Astrocyte (in vitro differentiated cells and primary cell): Measurements from ENCODE around the gene DNAL1. TPM values are rescaled to one million over a fixed set of nuclear protein-coding genes. Genes with fewer than 3 reads are reported as not detected.

ENCODE experiments used
- DNase-seq: peaks from one replicate; pipeline ENCODE4 v3.0.0-alpha.2; 2010; ENCODE audit warnings: low read depth
- FAIRE-seq: peaks from 2 replicates; lab custom pipeline; 2011; peaks lifted over from hg19 to GRCh38; lab: Jason Lieb, UNC
- H2AFZ ChIP-seq: 2 replicates; pipeline ENCODE4 v1.6.0; 2012; ENCODE audit warnings: low read depth, low read length, inconsistent platforms
- H3K27ac ChIP-seq: 2 replicates; pipeline ENCODE4 v1.5.1; 2011; ENCODE audit warnings: low read depth, low read length, inconsistent platforms
- H3K27me3 ChIP-seq: 2 replicates; pipeline ENCODE4 v1.6.0; 2011; ENCODE audit warnings: low read length, inconsistent platforms; ENCODE audit not compliant: insufficient read depth
- H3K36me3 ChIP-seq: 2 replicates; pipeline ENCODE4 v1.5.1; 2011; ENCODE audit warnings: low read length, inconsistent platforms; ENCODE audit not compliant: insufficient read depth
- H3K4me1 ChIP-seq: 2 replicates; pipeline ENCODE4 v1.5.1; 2011; ENCODE audit warnings: low read length, inconsistent platforms; ENCODE audit not compliant: insufficient read depth
- H3K4me2 ChIP-seq: 2 replicates; pipeline ENCODE4 v1.6.0; 2012; ENCODE audit warnings: low read length, inconsistent platforms
- H3K4me3 ChIP-seq: 2 replicates; pipeline ENCODE4 v1.5.1; 2011; ENCODE audit warnings: low read depth, mild to moderate bottlenecking, low read length, inconsistent platforms; ENCODE audit not compliant: insufficient read depth
- H3K79me2 ChIP-seq: 2 replicates; pipeline ENCODE4 v1.6.0; 2012; ENCODE audit warnings: mild to moderate bottlenecking, low read length, inconsistent platforms; ENCODE audit not compliant: insufficient read depth
- H3K9ac ChIP-seq: 2 replicates; pipeline ENCODE4 v1.6.0; 2012; ENCODE audit warnings: mild to moderate bottlenecking, low read length, inconsistent platforms
- H3K9me3 ChIP-seq: 2 replicates; pipeline ENCODE4 v1.5.1; 2012; ENCODE audit warnings: low read depth, mild to moderate bottlenecking, low read length, inconsistent platforms; ENCODE audit not compliant: insufficient read depth
- H4K20me1 ChIP-seq: 2 replicates; pipeline ENCODE4 v1.6.0; 2012; ENCODE audit warnings: low read length, inconsistent platforms; ENCODE audit not compliant: insufficient read depth
- H3K27ac Mint-ChIP-seq: one replicate; pipeline ENCODE4 v1.8.0; 2021; ENCODE audit warnings: mild to moderate bottlenecking, mixed read lengths; ENCODE audit not compliant: unreplicated experiment
- H3K27me3 Mint-ChIP-seq: one replicate; pipeline ENCODE4 v1.8.0; 2021; ENCODE audit warnings: low read depth, mixed read lengths; ENCODE audit not compliant: unreplicated experiment
- H3K36me3 Mint-ChIP-seq: one replicate; pipeline ENCODE4 v1.8.0; 2021; ENCODE audit warnings: low read depth, mixed read lengths; ENCODE audit not compliant: unreplicated experiment
- H3K4me1 Mint-ChIP-seq: one replicate; pipeline ENCODE4 v1.8.0; 2021; ENCODE audit warnings: low read depth, mixed read lengths; ENCODE audit not compliant: unreplicated experiment
- H3K4me3 Mint-ChIP-seq: one replicate; pipeline ENCODE4 v1.8.0; 2021; ENCODE audit warnings: mild to moderate bottlenecking, moderate library complexity, mixed read lengths; ENCODE audit not compliant: unreplicated experiment
- H3K9me3 Mint-ChIP-seq: one replicate; pipeline ENCODE4 v1.8.0; 2021; ENCODE audit warnings: mild to moderate bottlenecking, mixed read lengths; ENCODE audit not compliant: unreplicated experiment
- CTCF ChIP-seq: IDR thresholded peaks from 2 replicates; pipeline ENCODE4 v1.5.1; 2011; ENCODE audit warnings: low read depth, mild to moderate bottlenecking, inconsistent platforms, low read length, moderate library complexity; ENCODE audit not compliant: insufficient read depth
- EZH2 ChIP-seq: IDR thresholded peaks from 2 replicates; pipeline ENCODE4 v1.6.1; 2012; ENCODE audit warnings: mild to moderate bottlenecking, low read length, inconsistent platforms; ENCODE audit not compliant: insufficient read depth
- total RNA-seq: library from RNA; stranded (reverse); gene quantifications from 2 replicates; pipeline ENCODE4 v1.2.1, GENCODE V29; 2021

DNAL1 gene
- total RNA-seq, 1 donor from 2014 or later: 24.9 TPM

GRCh38 chr14:73620268-73620667 is 24.5 kb upstream of the DNAL1 start:
- H3K4me1 ChIP-seq: no peaks in the 10 kb centered on the region
- FAIRE-seq (no peak), DNase-seq (no peak)
- H3K27ac ChIP-seq: no peak overlapping the region
- H4K20me1 ChIP-seq: no peaks in the 10 kb centered on the region
- H3K4me3 ChIP-seq: no peak overlapping the region
- H3K4me2 ChIP-seq: no peak overlapping the region
- no peak overlapping the region for H3K4me3 Mint-ChIP-seq
- peaks cover 2% of the 10 kb centered on the region for H3K36me3 Mint-ChIP-seq
- peaks cover 4% of the 10 kb centered on the region for H3K27me3 Mint-ChIP-seq
- H3K9me3 Mint-ChIP-seq: no peaks in the 10 kb centered on the region
- no peaks in the 10 kb centered on the region for H3K27me3 ChIP-seq
- H3K79me2 ChIP-seq: no peaks in the 10 kb centered on the region
- H2AFZ ChIP-seq: no peak overlapping the region
- no peak overlapping the region for H3K9ac ChIP-seq
- no peak overlapping the region for H3K27ac Mint-ChIP-seq
- no peaks in the 10 kb centered on the region for H3K36me3 ChIP-seq
- no peaks in the 10 kb centered on the region for H3K9me3 ChIP-seq
- TF ChIP-seq CTCF (no peak), EZH2 (no peak)
- H3K4me1 Mint-ChIP-seq: no peaks in the 10 kb centered on the region

GRCh38 chr14:73623504-73624054 is 21.2 kb upstream of the DNAL1 start:
- H3K4me2 ChIP-seq: no peak overlapping the region
- H3K79me2 ChIP-seq: no peaks in the 10 kb centered on the region
- H3K9me3 Mint-ChIP-seq: no peaks in the 10 kb centered on the region
- no peaks in the 10 kb centered on the region for H3K27me3 ChIP-seq
- no peaks in the 10 kb centered on the region for H3K36me3 ChIP-seq
- H3K4me1 Mint-ChIP-seq: no peaks in the 10 kb centered on the region
- TF ChIP-seq EZH2 (no peak), CTCF (no peak)
- no peak overlapping the region for H3K9ac ChIP-seq
- no peak overlapping the region for H3K4me3 ChIP-seq
- H4K20me1 ChIP-seq: no peaks in the 10 kb centered on the region
- no peak overlapping the region for H3K4me3 Mint-ChIP-seq
- no peaks in the 10 kb centered on the region for H3K9me3 ChIP-seq
- H2AFZ ChIP-seq: no peak overlapping the region
- no peaks in the 10 kb centered on the region for H3K4me1 ChIP-seq
- H3K27me3 Mint-ChIP-seq: peaks cover 4% of the 10 kb centered on the region
- no peak for FAIRE-seq
- H3K36me3 Mint-ChIP-seq: peaks cover 2% of the 10 kb centered on the region
- no peak overlapping the region for H3K27ac Mint-ChIP-seq
- DNase-seq: no peak
- H3K27ac ChIP-seq: no peak overlapping the region

GRCh38 chr14:73625706-73626105 is 19.1 kb upstream of the DNAL1 start:
- H3K4me2 ChIP-seq: no peak overlapping the region
- H3K27me3 ChIP-seq: no peaks in the 10 kb centered on the region
- no peak for TF ChIP-seq EZH2
- no peak for TF ChIP-seq CTCF
- H3K79me2 ChIP-seq: no peaks in the 10 kb centered on the region
- no peak overlapping the region for H3K27ac ChIP-seq
- Mint-ChIP-seq H3K4me1 (no peaks in the 10 kb centered on the region), H3K27me3 (peaks cover 7% of the 10 kb centered on the region), H3K36me3 (peaks cover 2% of the 10 kb centered on the region), H3K27ac (no peak overlapping the region), H3K9me3 (no peaks in the 10 kb centered on the region), H3K4me3 (peak overlapping the region; percentile 34)
- H4K20me1 ChIP-seq: no peaks in the 10 kb centered on the region
- no peaks in the 10 kb centered on the region for H3K4me1 ChIP-seq
- FAIRE-seq (no peak), DNase-seq (peak; percentile 9)
- no peak overlapping the region for H2AFZ ChIP-seq
- no peaks in the 10 kb centered on the region for H3K36me3 ChIP-seq
- no peak overlapping the region for H3K9ac ChIP-seq
- H3K4me3 ChIP-seq: no peak overlapping the region
- H3K9me3 ChIP-seq: no peaks in the 10 kb centered on the region
